Stimulated activated CD8-positive, alpha-beta memory T cell treated with anti-CD3 and anti-CD28 coated beads, Interleukin-4, amount 100 ng/mL, for 48 hours (primary cell): ENCODE results near the gene SDK2.
"Not testable (repeated sequence)": the region's sequence is repeated elsewhere in the genome, so short reads cannot be mapped to it uniquely, and the experiment has no call there.

Experiments used
- DNase-seq: peaks from one replicate; pipeline ENCODE4 v3.0.0-alpha.2; 2020

SDK2 gene

DNA sequence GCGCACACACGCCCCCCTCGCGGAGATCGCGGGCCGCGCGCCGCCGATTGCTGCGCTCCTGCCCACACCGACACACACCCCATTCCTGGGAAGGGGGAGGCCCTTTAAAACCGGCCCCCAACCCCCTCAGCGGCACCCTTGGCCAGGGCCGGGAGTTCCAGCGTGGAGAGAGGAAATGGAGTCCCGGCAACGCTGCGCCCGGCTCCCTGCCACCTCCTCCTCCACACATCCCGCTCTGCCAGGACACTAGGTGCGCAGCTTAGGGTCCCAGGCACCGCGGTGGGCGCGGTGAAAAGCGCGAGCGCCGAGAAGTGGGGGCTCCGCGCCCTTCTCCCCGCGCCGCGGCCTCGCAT, 332.8 kb downstream of the SDK2 start:
- no peak for DNase-seq

DNA sequence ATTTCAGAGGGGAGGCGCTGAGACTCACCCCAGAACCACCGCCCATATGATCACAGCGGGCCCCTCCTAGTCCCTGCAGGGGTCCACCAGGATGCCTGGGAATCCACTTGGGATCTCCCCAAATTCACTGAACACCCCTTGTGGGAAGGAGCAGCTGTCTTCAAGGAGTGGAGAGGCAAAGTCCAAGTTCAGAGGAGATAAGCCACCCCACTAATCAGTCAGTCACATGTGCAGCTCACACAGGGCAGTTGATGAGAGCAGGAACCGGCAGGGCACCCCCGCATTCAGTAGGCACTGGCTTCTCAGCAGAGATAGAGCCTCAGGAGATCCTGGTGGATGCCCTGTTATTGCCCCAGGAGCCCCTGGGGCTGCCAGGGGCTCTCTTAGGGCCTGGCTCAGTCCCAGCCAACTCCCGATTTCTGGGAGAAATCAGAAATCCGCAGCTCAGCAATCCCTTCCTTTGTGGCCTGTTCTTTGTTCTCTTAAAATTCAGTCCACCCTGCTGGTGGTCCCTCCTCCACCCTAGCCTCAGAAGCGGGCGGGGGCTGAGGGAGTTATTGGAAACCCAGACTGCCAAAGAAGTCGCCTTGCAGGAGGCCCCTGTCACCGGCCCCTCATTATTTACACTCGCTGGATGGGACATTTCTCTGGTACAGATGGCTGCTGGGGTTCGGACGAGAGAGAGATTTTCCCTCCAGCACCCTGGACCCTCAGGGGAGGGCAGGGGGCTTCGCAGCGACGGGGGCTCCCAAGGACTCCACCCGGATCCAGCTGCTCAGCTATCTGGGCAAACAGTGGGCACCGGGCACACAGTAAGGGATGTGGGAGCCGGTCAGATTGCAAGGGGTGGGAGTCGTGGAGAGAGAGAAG, 334.3 kb downstream of the SDK2 start:
- DNase-seq = no peak

DNA sequence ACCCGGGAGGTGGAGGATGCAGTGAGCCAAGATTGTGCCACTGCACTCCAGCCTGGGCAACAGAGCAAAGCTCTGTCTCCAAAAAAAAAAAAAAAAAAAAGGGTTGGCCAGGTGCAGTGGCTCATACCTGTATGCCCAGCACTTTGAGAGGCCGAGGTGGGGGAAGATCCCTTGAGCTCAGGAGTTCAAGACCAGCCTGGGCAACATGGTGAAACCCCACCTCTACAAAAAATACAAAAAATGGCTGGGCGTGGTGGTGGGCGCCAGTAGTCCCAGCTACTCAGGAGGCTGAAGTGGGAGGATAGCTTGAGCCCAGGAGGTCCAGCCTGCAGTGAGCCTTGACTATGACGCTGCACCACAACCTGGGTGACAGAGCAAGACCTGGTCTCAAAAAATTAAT, 335.3 kb downstream of the SDK2 start:
- not testable (repeated sequence) for DNase-seq

DNA sequence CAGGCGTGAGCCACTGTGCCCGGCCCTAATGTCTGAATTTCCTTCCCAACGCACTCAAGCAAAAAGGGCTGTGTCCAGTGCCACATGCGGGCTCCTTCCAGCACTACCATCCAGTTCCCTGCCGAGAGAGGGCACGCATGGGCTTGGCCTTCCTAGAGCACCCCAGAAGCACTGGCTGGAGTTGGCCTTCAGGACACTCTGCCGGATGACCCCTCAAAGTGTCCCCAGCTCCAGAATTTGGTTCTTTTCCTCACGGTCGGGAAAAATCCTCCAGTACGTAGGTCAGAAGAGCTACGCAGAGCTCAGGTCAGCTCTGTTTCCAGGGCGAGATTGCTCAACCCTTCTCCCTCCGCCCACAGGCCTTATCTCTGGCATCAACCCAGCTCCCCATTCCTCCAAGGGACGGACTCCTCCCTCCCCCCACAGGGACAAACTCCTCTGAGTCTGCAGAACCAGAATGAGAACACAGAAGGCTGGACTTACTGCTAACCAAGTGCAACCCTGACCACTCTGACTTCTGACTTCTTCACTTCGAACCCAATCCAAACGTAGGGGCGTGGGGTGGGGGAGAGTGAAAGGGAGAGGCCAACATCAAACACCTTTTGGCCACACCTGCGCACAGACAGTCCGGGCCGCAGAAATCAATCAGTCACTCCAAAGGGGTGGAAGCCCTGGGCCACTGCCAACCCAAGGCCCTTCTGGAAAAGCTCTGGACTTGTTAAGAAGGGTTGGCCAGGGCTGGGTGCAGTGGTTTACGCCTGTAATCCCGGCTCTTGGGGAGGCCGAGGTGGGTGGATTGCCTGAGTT, 336.0 kb downstream of the SDK2 start:
- DNase-seq = no peak

DNA sequence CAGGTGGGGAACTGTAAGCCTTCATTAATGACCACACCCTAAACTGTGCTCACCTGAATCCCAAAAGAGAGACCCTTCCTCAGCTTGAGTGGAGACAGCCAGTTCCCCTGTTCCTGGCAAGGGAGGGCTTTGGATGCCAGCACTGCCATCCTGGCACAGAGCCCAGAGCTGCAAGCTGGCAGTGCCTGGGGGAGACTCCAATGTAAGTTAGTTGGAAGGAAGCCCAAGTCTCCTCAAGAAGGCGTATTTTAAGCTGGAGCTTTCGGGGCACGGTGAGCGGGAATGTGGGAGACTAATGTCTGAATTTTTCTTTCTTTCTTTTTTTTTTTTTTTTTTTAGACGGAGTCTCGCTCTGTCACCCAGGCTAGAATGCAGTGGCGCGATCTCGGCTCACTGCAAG, 337.1 kb downstream of the SDK2 start:
- DNase-seq = no peak

DNA sequence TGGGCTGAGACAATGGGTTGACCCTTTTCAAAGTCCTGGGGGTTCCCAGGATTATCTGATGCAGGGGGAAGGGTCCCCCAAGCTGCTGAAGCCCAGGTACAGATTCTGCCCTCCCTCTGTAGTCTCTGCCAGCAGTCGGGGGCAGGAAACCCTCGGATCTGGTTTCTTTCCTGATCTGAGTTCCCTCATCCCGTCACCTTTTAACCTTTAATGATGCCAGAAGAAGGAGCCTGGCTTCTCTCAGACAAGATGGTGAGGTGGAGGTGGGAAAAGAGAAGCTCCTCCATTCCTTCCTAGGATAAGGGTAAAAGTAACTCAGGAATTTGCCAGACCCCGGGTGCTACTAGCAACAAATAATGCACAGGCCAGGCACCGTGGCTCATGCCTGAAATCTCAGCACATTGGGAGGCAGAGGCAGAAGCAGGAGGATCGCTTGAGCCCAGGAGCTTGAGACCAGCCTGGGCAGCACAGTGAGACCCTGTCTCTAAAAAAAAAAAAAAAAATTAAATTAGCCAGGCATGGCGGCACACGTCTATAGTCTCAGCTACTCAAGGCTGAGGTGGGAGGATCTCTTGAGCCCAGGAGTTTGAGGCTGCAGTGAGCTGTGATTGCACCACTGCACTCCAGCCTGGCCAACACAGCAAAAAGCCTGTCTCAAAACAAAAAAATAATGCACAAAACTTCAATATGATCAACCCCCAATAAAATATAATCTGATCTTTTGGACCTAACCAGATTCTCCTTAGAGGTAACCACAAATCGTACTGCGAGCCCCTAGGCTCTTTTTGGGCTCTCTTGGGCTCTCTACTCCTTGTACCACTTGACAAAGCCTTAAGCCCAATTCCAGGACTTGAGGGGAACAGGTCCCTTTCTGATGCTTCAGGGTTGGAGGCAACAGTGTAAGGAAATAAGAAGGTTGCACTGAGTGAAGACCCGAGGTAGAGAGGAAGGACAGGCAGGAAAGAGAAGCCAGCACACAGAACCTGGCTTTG, 338.1 kb downstream of the SDK2 start:
- DNase-seq = no peak

DNA sequence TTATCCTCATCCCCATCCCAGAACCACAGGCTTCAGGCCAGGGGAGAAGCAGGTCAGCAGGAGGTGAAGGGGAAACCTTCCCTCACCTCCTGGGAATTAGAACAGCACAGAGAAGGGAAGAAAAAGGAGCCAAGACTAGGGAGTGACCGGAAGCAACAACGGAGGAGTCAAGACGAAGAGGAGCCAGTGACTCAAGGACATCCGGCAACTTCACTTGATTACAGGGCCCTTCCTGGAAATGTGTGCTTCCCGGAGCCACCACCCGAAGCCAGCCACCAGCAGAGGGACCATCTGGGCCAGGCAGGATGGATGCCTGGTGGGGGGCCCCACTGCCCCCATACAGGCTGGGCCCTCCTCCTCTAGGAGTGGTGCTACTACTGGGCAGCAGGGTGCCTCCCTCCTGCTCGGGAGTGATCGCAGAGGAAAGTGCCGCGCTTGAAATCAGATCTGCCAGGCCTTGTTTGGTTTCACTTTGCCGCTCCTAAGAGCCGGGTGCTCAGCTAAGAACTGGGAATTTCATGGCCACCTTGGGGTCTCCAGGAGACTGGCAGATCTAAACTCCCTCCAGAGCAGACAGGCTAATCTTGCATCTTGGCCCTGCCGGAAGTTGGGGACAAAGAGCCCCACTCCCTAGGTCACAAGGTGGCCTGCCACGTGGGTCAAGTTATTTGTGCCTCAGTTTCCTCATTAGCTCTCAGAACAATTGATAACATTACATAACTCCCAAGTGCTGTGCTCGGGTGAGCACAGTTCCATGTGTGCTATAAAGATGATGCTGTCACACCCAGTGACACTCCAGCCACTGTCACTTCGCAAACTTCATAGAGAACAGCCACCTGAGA, 339.1 kb downstream of the SDK2 start:
- no peak for DNase-seq

DNA sequence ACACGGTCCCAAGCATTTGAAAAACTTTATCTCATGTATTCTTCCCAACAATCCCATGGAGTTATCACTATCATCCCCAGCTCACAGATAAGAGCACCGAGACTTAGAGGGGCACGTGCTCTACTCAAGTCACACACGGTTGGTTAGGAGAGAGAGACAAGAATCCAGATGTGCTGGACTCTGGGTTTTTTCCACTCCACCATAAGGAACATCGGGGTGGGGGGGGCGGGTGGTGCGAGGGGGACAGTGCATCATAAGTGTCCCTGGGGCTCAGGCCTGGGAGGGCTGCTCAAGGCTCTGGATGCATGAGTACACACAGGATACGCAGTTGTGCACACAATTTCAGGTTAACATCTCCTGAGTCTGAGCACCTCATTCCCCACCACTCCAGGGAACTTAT, 339.8 kb downstream of the SDK2 start:
- no peak for DNase-seq

DNA sequence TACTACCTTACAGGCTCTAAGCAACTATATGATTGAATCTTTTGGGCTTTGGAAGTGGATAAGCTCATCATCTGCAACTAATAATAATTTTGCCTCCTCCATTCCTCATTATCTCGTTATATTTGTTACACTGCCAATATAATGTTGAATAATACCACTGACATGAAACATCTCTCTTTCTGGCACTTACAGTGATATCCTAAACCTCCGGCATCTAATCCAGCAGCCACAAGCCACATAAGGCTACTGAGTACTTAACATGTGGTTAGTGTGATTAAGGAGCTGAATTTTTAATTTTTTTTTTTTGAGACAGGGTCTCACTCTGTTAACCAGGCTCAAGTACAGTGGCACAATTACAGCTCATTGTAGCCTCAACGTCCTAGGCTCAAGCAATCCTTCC, 342.1 kb downstream of the SDK2 start:
- no peak for DNase-seq

DNA sequence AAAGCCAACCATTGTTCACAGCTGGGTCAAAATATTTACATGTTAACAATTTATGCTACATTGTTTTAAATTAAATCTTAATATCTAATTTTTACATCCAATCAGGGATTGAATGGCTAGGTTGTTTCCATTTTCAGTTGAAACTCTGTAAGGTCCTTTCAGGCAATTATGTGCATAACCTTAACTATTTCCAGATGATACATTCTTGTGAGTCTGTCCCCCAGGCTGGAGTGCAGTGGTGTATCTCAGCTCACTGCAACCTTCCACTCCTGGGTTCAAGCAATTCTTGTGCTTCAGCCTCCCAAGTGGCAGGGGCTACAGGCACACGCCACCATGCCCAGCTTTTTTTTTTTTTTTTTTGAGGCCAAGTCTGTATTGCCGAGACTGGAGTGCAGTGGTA, 342.9 kb downstream of the SDK2 start:
- no peak for DNase-seq

DNA sequence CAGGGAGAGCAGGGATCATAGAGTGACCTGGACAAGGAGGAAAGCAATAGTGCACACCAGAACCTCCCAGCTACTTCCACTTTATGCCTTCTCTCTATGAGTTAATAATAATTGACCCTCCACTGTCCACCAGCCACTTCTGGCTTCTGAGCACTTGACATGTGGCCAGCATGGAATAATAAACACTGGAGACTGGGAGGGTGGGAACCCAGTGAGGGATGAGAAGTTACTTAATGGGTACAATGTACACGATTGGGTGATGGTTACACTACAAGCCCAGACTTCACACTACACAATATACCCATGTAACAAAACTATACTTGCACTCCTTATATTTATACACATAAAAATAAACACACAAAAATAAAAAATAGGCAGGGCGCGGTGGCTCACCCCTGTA, 343.9 kb downstream of the SDK2 start:
- DNase-seq = no peak

DNA sequence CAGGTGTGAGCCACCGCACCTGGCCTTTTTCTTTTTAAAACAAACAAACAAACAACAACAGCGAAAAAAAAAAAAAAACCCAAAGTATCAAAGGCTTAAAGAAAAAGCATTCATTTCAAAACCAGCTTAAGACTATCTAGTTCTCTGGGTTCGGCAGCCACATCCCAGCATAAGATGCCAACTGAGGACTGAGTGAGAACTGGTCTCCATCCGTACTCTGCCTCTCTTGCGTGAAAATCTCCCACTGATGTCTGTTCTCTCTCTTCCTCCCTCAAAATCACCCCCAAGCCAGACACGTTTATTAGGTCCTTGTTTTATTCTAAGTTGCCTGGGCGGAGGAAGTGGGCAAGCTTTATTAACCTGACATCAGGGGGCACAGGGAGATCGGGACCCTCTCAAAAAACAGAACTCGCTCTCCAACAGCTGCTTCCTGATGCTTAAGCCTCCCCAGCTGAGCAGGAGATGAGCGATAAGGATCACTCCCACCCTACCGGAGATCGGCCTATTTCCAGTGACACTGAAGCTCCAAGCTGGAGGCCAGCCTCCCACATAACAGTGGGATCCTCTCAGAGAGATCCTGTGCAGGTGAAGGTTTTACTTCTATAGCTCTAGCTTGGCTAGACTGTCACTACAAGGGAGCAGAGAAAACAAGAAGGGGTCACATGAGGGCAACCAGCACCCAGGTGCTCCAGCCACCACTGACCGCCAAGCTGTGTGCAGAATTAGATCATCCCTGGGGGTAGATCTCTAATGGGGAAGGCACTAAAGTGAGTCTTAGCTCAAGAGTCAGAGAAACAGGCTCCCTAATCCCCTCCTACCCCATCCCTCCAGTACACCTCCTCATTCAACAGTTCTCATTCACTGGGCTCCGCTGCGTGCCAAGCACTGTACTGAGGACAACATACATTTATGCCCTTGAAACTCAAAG, 346.0 kb downstream of the SDK2 start:
- no peak for DNase-seq

DNA sequence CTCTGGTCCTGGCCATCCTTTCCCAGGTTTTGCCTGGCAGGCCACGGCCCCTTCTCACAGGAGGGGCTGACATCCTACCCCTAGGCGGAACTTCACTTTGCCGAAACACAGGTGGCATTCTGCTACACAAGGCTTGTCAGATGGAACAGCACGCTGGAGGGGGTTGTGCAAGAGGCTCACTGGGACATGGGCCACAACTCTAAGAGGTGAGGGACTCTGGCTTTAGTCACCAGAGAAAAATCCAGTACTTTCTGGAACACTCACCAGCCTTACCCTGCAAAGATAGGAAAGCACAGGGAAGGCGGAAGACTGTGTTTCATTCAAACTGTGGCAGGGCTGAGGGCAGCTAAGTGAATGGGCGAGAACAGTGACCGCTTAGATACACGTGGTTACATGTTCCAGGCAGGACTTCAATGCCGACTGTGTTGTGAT, 350.7 kb downstream of the SDK2 start:
- DNase-seq = no peak

DNA sequence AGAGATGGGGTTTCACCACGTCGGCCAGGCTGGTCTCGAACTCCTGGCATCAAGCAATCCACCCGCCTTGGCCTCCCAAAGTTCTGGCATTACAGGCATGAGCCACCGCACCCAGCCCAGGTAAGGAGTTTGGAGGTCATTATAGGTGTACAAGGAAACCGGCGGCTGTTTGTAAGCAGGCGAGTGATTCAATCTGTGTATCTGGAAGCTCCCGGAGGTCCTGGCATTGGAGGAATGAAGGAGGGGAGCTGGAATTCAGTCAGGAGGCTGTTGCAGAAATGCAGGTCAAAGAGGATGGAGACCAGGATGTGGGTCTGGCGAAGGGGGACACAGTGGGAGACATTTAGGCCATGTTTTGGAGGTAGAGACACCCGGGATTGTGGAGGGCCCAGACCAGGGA, 351.2 kb downstream of the SDK2 start:
- no peak for DNase-seq

DNA sequence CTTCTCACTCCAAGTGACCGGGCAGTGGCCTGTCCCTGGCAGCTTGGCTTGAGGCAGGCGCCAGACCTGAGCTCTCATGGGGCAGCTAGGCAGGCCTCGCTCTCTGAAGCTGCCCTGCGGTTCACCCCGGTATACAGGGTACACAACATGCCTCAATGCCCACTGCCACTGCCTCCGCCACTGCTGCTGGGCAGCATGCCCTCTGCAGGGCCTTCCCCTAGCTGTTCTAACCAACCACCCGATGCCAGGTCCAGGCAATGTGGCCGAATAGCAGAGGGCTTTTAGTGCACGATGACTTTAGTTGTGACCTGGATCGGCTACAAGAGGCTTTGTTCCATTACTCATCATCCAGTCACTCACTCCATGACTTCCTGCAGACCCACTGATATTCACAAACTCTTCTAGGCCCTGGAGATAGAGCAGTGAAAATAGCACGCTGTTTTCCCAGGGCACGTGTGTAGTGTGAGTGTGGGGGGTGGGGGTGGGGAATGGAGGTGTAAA, 352.2 kb downstream of the SDK2 start:
- DNase-seq = no peak

DNA sequence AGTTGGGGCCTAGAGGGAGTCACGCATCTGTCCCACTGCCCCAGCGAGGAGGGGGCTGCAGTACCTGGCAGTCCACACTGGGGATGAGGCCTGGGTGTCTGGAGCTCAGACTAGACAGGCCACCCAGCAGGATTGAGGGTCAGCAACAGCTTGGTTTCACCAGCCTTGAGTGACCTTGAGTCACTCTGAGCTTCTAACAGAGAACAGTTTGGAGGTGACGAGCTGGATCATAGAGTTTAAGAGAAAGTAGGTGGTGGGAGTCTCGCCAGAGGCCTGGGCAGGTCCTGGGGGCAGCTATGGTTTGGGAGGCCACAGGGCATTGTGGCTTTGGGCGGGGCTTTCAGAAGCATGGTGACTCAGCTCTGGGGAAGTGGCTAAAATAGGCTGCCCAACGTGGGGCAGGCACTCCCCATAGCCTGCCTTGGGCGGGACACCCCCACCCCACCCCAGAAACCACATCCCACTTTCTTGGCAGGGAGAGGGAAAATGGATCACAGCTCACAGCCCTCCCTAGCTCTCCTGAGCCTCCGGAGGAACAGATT, 352.9 kb downstream of the SDK2 start:
- no peak for DNase-seq

DNA sequence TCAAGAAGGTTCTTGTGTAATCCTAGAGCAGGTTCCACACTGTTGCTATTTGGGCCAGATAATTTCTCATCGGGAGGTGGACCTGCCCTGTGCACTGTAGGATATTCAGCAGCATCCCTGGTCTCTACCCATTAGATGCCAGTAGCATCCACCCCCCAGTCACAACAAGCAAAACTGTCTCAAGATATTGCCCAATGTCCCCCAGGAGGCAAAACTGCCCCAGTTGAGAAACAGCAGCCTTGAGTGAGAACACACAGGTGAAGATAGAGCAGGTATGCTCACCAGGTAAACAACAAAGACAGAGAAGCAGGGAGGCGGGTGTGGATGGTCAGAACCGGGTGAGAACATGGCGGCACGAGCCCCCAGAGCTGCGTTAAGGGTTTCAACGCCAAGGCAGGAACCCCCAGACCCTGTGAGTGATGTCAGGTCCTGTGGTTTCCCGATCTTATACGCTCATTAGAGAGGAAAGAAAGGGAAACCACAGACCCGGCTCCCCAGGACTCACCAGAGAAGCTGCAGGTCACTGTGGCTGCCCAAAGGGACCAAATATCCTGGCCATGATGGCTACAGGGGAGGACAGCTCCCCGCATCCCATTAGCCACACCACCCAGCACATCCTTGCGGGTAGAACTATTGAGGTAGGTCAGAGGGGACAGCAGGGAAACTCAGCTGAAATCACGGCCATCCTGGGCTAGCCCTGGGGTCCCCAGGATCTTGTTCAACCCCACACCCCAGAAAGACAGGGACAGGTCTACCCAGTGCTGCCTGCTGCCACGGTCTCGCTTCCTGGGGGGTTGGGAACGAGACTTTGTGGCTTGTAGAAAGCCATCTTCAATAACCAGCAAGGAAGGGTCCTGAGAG, 353.6 kb downstream of the SDK2 start:
- no peak for DNase-seq

DNA sequence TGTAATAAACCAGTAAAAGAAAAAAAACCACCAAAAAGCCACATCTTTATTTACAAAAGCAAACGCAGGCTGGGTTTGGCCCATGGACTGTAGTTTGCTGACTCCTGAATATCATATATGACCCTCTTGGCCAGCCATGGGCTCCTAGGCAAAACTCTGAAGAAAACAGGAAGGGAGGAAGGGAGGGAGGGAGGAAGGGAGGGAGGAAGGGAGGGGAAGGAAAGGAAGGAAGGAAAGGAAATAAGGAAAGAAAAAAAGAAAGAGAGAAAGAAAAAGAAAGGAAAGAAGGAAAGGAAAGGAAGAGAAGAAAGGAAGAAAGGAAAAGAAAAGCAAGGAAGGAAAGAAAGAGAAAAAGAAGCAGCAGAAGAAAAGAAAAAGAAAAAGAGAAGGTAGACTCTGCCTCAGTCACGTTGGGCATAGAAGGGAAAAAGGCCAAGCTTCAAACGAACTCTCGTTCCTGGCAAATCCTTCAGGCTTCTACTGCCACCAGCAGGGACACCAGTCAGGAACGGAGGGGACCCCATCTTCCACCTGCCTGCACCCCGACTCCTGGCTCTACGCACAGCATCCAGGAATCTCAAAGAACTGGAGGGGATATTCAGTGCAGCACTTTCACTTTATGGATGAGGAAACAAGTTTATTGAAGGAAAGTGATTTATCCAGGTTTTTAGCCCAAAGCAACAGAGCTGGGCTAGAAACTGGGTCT, 354.5 kb downstream of the SDK2 start:
- no peak for DNase-seq
